ENCODE measurements around the gene RRN3.
"Not testable (repeated sequence)": the region's sequence is repeated elsewhere in the genome, so short reads cannot be mapped to it uniquely, and the experiment has no call there.

RRN3 gene

DNA sequence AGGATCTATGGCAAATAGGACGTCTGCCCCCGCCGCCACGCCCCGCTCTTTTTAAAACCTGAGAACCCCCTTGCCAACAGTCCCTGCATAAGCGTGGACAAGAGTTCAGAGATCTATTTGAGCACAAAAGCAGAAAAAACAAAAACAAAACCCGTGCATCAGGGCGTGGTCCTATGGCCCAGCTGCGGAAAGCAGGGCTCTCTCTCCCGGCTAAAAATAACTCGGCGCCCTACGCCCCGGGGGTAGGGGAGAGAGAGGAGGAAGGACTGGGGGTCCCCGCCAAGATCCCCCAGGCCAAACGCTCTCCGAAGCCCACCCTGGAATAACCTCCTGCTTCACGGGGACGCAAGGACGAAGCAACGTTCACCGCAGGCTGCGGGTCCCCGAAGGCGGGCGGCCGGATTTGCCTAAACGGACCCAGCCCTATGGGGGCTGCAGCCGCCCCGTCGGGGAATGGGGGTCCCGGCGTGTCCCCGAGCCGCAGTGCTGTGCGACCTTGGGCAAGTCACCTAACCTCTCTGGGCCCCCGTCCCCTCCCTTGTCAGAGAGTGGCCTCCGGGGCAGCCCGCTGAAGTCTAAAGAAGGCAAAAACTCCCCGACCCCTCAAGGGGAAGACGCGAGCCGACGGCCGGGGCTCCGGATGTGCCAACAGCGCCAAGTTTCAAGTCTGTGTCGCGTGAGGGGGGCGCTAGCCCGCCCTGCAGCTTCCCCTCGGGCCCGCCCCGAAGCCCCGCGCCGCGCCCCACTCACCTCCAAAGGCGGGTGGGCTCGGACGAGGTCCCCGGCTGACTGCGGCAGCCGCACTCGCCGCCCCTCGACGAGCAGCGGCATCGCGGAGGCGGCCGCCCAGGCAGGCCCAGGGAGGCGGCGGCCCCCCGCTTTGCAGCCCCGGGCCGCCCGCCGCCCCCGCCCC lies 38.7 kb downstream of the RRN3 start:
- H3K4me3 ChIP-seq (ENCODE audit: low read length): peak overlapping the region; percentile 94
- TF ChIP-seq ZNF274 (IDR thresholded peaks at IDR 0.05; ENCODE audit: low read depth, low read length): no peak

GRCh38 chr16:15054357-15055140 lies 39.5 kb downstream of the RRN3 start:
- H3K4me3 ChIP-seq (ENCODE audit: low read length): peak overlapping the region; percentile 94
- no peak for TF ChIP-seq ZNF274 (IDR thresholded peaks at IDR 0.05; ENCODE audit: low read depth, low read length)

DNA sequence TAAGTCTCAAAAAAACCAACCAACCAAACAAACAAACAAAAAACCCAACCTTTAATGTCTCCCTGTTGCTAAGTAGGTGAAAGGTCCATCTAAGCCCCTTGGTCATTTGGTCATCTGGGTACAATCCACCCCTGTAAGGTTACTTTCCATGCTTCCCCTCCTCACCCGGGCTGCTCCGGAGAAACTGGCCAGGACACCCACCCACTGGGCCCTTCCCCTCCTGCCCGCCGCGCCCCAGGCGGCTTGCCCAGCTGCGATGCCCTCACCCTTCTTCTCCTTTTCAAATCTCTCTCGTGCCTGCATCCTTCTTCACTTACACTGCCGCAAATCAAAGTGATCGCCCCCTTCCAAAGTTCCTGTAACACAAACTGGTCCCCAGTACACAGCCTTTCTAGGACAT lies 40.2 kb downstream of the RRN3 start:
- H3K4me3 ChIP-seq (ENCODE audit: low read length): no peak overlapping the region
- TF ChIP-seq ZNF274 (IDR thresholded peaks at IDR 0.05; ENCODE audit: low read depth, low read length): no peak

DNA sequence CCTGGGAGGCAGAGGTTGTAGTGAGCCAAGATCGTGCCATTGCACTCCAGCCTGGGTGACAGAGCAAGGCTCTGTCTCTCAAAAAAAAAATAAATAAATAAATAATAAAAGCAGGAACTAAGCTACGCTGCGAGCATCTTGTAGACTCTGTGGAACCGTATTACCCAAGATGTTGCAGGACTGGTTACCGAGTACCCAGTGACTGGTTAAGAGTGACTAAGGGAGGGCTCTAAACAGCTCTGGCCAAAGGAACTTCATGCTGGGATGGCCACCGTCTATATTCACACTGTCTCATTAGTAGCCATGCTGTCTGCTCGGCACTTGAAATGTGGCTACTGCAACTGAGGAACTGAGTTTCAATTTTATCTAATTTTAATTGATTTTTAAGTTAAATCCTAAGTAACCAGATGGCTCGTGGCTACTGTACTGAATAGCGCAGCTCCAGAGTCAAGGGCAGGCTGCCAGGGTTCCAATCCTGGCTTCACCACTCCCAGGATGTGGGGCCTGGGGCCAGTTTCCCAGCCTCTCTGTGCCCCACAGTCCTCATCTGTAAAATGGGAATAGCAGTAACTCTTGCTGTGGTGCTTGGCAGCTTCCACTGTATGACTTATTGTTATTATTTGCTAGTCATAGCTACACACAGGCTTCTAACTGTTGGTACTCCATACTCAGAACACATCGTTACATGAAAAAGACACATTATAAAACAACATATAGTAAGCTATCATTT lies 41.2 kb downstream of the RRN3 start:
- no peak overlapping the region for H3K4me3 ChIP-seq (ENCODE audit: low read length)
- TF ChIP-seq ZNF274 (IDR thresholded peaks at IDR 0.05; ENCODE audit: low read depth, low read length): no peak

DNA sequence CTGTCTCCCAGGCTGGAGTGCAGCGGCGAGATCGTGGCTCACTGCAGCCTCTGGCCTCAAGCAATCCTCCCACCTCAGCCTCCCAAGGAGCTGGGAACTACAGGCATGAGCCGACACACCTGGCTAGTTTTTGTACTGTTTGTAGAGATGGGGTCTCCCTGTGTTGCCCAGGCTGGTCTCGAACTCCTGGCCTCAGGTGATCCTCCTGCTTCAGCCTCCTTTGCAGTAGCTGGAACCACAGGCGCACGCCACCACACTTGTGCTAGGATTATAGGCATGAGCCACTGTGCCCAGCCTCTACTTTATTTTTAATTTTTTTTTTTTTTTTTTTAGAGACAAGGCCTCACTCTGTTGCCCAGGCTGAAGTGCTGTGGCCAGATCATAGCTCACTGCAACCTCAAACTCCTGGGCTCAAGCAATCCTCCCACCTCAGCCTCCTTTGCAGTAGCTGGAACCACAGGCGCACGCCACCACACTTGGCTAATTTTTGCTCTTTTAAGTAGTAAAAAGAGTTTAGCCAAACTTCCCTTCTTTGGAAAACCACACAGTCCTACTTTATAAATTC lies 42.6 kb downstream of the RRN3 start:
- no peak for TF ChIP-seq ZNF274 (IDR thresholded peaks at IDR 0.05; ENCODE audit: low read depth, low read length)
- H3K4me3 ChIP-seq (ENCODE audit: low read length): no peak overlapping the region

DNA sequence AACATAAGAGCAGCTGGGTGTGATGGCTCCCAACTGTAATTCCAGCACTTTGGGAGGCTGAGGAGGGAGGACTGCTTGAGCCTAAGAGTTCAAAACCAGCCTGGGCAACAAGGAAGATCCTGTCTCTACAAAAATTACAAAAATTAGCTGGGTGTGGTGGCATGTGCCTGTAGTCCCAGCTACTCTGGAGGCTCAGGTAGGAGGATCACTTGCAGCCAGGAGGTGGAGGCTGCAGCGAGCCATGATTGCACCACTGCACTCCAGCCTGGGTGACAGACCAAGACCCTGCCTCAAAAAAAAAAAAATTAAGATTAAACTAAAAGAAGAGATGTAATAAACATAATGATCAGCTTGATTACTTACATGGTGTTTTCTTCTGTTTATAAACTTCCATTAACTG lies 43.6 kb downstream of the RRN3 start:
- H3K4me3 ChIP-seq (ENCODE audit: low read length): not testable (repeated sequence)

GRCh38 chr16:15049581-15050180 lies 44.4 kb downstream of the RRN3 start:
- TF ChIP-seq ZNF274 (IDR thresholded peaks at IDR 0.05; ENCODE audit: low read depth, low read length): no peak
- no peak overlapping the region for H3K4me3 ChIP-seq (ENCODE audit: low read length)

- no peak overlapping the region for H3K4me3 ChIP-seq (ENCODE audit: low read length)
- no peak for TF ChIP-seq ZNF274 (IDR thresholded peaks at IDR 0.05; ENCODE audit: low read depth, low read length)
Measured at GRCh38 chr16:15046692-15047376, 47.2 kb downstream of the RRN3 start.

DNA sequence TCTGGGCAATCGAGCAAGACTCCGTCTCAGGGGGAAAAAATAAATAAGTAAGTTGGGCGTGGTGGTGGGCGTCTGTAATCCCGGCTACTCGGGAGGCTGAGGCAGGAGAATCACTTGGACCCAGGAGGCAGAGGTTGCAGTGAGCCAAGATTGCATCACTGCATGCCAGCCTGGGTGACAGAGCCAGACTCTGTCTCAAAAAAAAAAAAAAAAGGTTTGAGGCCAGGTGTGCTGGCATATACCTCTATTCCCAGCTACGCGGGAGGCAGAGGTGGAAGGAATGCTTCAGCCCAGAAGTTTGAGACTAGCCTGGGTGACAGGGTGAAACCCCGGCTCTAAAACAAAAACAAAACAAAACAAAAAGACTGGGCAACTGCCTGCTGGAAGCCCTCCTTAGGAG lies 48.8 kb downstream of the RRN3 start:
- H3K4me3 ChIP-seq (ENCODE audit: low read length): not testable (repeated sequence)

GRCh38 chr16:15044286-15044685 lies 49.8 kb downstream of the RRN3 start:
- H3K4me3 ChIP-seq (ENCODE audit: low read length): no peak overlapping the region
- TF ChIP-seq ZNF274 (IDR thresholded peaks at IDR 0.05; ENCODE audit: low read depth, low read length): no peak

DNA sequence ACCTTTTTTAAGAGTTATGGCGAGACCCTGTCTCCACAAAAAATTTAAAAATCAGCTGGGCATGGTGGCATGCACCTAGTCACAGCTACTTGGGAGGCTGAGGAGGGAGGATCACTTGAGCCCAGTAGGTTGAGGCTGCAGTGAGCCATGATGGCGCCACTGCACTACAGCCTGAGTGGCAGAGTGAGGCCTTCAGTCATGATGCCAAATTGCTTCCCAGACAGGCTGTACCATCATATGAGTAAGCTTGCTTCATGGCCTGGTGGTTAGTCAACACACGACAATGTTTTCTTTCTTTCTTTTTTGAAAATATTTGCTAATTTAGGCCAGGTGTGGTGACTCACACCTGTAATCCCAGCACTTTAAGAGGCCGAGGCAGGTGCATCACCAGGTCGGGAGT lies 50.7 kb downstream of the RRN3 start:
- no peak for TF ChIP-seq ZNF274 (IDR thresholded peaks at IDR 0.05; ENCODE audit: low read depth, low read length)
- H3K4me3 ChIP-seq (ENCODE audit: low read length): no peak overlapping the region

- H3K4me3 ChIP-seq (ENCODE audit: low read length): no peak overlapping the region
- no peak for TF ChIP-seq ZNF274 (IDR thresholded peaks at IDR 0.05; ENCODE audit: low read depth, low read length)
Measured at GRCh38 chr16:15041271-15042004, 52.6 kb downstream of the RRN3 start.

GRCh38 chr16:15038689-15039088 lies 55.4 kb downstream of the RRN3 start:
- H3K4me3 ChIP-seq (ENCODE audit: low read length): no peak overlapping the region
- no peak for TF ChIP-seq ZNF274 (IDR thresholded peaks at IDR 0.05; ENCODE audit: low read depth, low read length)
